ENCODE data around the gene FER. TPM values are rescaled to one million over a fixed set of nuclear protein-coding genes. Genes with fewer than 3 reads are reported as not detected.

The FER gene
- total RNA-seq, 4 donors from 2014 or later, result 2.2 to 7.5 (median 3.7) TPM

DNA sequence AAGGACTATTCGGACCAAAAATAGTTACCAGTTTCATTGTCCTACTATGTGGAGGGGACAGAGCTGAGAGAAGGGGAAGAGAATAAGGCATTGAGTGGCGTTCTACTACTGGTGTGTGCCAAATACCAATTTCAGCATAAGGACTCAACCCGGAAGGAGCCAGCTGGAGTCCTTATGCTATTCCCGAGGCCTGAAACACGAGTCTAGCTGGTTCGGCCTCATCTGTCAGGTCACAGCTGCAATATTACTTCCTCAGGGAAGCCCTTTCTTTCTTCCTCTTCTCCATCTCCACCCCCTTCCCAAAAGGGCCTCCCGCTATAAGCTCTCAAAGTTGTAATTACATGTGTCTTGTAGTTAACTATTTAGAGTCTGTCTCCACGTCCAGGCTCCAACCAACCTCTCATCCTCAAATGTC is 20.5 kb upstream of the FER start:
- in situ Hi-C loops (cut with MboI; ENCODE audit: low sequenced_read_pairs in 4 of 4), result loop anchor here in 3 of 4 donors (25.0 kb wide), 3 partner anchors 340 to 960 kb away; partner anchors contain the start of genes FBXL17 (in 1 of the 3), MAN2A1 (in 1 of the 3) and PJA2 (in 1 of the 3)
- H3K9me3 ChIP-seq, result no peaks in the 10 kb centered on the region
- peak overlapping the region; percentile 84 to 91 (median 87) for H3K27ac ChIP-seq
- H3K27me3 ChIP-seq, result no peaks in the 10 kb centered on the region
- no peaks in the 10 kb centered on the region for H3K36me3 ChIP-seq
- intact Hi-C loops (cut with DNase I; ENCODE audit: low total_unique reads), result loop anchor here (2.0 to 5.0 kb wide), 3 partner anchors 46 to 960 kb away; partner anchors contain the start of gene MAN2A1
- peaks cover 13 to 15% of the 10 kb centered on the region in 2 donors for H3K4me1 ChIP-seq
- DNase-seq (peak; percentile 24 to 37), ATAC-seq (peak; percentile 41 to 43)
- TF ChIP-seq POLR2A (IDR thresholded peaks at IDR 0.05), result no peak
- TF ChIP-seq, protein P1, sequence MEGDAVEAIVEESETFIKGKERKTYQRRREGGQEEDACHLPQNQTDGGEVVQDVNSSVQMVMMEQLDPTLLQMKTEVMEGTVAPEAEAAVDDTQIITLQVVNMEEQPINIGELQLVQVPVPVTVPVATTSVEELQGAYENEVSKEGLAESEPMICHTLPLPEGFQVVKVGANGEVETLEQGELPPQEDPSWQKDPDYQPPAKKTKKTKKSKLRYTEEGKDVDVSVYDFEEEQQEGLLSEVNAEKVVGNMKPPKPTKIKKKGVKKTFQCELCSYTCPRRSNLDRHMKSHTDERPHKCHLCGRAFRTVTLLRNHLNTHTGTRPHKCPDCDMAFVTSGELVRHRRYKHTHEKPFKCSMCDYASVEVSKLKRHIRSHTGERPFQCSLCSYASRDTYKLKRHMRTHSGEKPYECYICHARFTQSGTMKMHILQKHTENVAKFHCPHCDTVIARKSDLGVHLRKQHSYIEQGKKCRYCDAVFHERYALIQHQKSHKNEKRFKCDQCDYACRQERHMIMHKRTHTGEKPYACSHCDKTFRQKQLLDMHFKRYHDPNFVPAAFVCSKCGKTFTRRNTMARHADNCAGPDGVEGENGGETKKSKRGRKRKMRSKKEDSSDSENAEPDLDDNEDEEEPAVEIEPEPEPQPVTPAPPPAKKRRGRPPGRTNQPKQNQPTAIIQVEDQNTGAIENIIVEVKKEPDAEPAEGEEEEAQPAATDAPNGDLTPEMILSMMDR (IDR thresholded peaks at IDR 0.05 in 4 of 5, conservative IDR thresholded peaks at IDR 0.05 in 1 of 5), result no peak
- H3K4me3 ChIP-seq, result peak overlapping the region; percentile 74 to 90 (median 86)

DNA sequence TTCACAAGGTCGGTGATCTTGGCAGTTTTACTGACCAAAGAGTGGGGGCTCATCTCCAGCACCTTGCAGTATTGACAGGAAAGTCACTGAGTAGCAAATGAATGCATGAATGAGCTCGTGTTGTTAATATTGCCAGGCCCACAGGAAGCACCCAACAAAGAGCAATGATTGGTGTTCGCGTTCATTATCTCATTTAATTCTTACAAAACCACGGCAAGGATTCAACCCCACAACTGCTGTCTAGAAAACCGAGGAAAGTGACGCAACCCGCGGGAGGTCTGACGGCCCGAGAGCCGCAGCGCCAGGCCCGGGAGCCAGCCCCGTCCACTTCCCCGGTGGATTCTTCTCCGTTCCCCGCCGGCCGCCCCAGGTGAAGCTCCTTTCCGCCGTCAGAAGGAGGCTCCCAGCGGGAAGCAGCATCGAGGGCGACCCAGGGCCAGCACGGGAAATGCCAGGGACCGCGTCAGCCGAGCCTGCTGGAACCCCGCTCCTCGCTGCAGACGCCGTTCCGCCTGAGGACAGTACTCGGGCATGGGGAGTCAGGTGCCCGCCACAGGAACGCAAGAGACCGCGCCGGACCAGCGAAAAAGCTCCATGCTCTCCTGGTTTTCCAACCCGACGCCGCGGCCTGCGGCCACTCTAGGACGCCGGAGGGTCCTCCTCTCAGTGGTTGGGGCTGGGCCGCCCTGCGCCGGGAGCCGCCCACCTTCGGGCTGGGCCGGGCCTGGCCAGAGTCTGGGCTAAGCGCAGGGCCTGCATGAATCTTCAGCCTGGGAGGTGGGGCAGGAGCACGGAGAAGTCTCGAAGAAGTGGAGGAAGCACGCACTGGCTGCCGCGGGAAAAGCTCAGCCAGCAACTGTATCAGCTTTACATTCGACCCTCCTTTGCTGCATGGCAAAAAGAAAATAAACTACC is 19.8 kb upstream of the FER start:
- H3K36me3 ChIP-seq, result no peaks in the 10 kb centered on the region
- peak overlapping the region; percentile 74 to 90 (median 86) for H3K4me3 ChIP-seq
- H3K27ac ChIP-seq, result peak overlapping the region; percentile 84 to 91 (median 87)
- H3K4me1 ChIP-seq, result peaks cover 13 to 15% of the 10 kb centered on the region in 2 donors
- in situ Hi-C loops (cut with MboI; ENCODE audit: low sequenced_read_pairs in 4 of 4), result loop anchor here in 3 of 4 donors (25.0 kb wide), 3 partner anchors 341 to 959 kb away; partner anchors contain the start of genes FBXL17 (in 1 of the 3), MAN2A1 (in 1 of the 3) and PJA2 (in 1 of the 3)
- H3K27me3 ChIP-seq, result no peaks in the 10 kb centered on the region
- peak; percentile 82 to 90 for DNase-seq
- H3K9me3 ChIP-seq, result no peaks in the 10 kb centered on the region
- ATAC-seq, result peak; percentile 93 to 96
- peak; percentile 52 to 64 for TF ChIP-seq POLR2A (IDR thresholded peaks at IDR 0.05)
- TF ChIP-seq, protein P1 (IDR thresholded peaks at IDR 0.05 in 4 of 5, conservative IDR thresholded peaks at IDR 0.05 in 1 of 5), result no peak
- intact Hi-C loops (cut with DNase I; ENCODE audit: low total_unique reads), result loop anchor here (1.0 to 5.0 kb wide), 4 partner anchors 20 to 959 kb away; partner anchors contain the start of gene MAN2A1

DNA sequence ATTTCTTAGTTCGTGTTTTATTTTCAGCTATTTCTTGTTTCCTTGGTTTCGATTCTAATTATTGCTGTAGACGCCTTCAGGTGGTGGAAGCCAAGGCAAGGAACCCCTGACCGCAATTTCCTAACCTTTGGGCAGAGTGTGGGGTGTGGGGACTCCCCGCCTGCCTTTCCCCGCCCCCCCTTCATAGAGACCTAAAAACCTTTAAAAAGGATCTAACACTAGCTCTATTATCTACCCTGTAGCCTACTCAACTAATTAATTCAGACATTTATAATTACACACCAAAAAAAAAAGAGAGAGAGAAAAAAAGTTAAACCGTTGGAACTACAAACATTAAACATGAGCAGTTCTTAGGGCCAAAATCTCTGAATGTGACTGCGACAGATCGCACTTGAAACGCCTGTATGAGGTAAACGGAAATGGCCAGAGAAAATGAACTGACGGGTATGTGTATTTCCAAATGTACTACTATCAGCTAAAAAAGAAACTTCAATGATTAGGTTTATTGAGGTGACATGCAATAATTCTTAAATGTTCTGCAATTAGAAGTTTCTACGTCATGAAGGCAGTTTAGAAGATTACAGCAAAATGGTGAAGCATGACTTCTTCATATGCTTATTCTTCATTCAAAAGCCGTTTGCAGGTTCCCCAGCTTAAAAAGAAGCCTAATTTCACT is 19.0 kb upstream of the FER start:
- intact Hi-C loops (cut with DNase I; ENCODE audit: low total_unique reads) (loop anchor here (1.0 to 5.0 kb wide), 3 partner anchors 20 to 959 kb away; partner anchors contain the start of gene MAN2A1), in situ Hi-C loops (cut with MboI; ENCODE audit: low sequenced_read_pairs in 4 of 4) (loop anchor here in 3 of 4 donors (25.0 kb wide), 3 partner anchors 341 to 959 kb away; partner anchors contain the start of genes FBXL17 (in 1 of the 3), MAN2A1 (in 1 of the 3) and PJA2 (in 1 of the 3))
- H3K4me1 ChIP-seq, result peaks cover 13 to 15% of the 10 kb centered on the region in 2 donors
- DNase-seq (no peak), ATAC-seq (peak; percentile 13 to 42)
- H3K36me3 ChIP-seq, result no peaks in the 10 kb centered on the region
- no peak for TF ChIP-seq POLR2A (IDR thresholded peaks at IDR 0.05)
- TF ChIP-seq, protein P1 (IDR thresholded peaks at IDR 0.05 in 4 of 5, conservative IDR thresholded peaks at IDR 0.05 in 1 of 5), result no peak
- H3K27me3 ChIP-seq, result no peaks in the 10 kb centered on the region
- H3K27ac ChIP-seq, result peak overlapping the region; percentile 84 to 91 (median 87)
- H3K4me3 ChIP-seq, result peak overlapping the region; percentile 74 to 90 (median 86)
- H3K9me3 ChIP-seq, result no peaks in the 10 kb centered on the region

DNA sequence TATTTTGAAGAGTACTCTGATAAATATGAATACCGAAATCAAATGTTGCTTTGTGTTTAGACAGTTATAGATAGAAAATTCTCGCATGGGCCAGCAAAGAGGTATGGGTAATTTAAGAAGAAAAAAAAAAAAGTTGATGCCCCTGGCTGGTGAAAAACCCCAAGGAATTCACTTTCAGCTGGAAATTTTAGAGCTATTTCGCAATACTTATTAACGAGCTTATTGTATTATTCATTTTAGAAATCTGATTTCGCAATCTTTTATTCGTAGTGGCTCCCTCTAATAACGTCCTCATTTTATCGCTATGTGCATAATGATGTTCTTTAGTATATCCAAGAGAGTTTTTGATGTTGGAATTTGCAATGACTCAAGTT is 18.5 kb upstream of the FER start:
- TF ChIP-seq, protein P1 (IDR thresholded peaks at IDR 0.05 in 4 of 5, conservative IDR thresholded peaks at IDR 0.05 in 1 of 5), result no peak
- TF ChIP-seq POLR2A (IDR thresholded peaks at IDR 0.05), result no peak
- no peak for ATAC-seq
- in situ Hi-C loops (cut with MboI; ENCODE audit: low sequenced_read_pairs in 4 of 4) (loop anchor here in 3 of 4 donors (25.0 kb wide), 3 partner anchors 342 to 958 kb away; partner anchors contain the start of genes FBXL17 (in 1 of the 3), MAN2A1 (in 1 of the 3) and PJA2 (in 1 of the 3)), intact Hi-C loops (cut with DNase I; ENCODE audit: low total_unique reads) (loop anchor here (5.0 kb wide), 2 partner anchors 683 to 958 kb away; partner anchors contain the start of gene MAN2A1)
- H3K27me3 ChIP-seq, result no peaks in the 10 kb centered on the region
- peaks cover 13 to 15% of the 10 kb centered on the region in 2 donors for H3K4me1 ChIP-seq
- H3K27ac ChIP-seq, result peak overlapping the region in 3 of 4 donors; percentile 84 to 91 (median 86)
- no peaks in the 10 kb centered on the region for H3K9me3 ChIP-seq
- DNase-seq, result no peak
- H3K36me3 ChIP-seq, result no peaks in the 10 kb centered on the region
- peak overlapping the region; percentile 74 to 90 (median 86) for H3K4me3 ChIP-seq

All from gastrocnemius medialis (tissue), 4 donors.